ENCODE data around the gene GPN3. TPM values are rescaled to one million over a fixed set of nuclear protein-coding genes. Genes with fewer than 3 reads are reported as not detected.

GPN3 gene
- total RNA-seq, 1 donor from 2014 or later = 17.5 TPM

GRCh38 chr12:110403976-110404682 is 63.9 kb downstream of the GPN3 start:
- peak overlapping the region; percentile 100 for H3K27ac Mint-ChIP-seq (ENCODE audit: unreplicated experiment)
- no peak for TF ChIP-seq CTCF (IDR thresholded peaks at IDR 0.05; ENCODE audit: partially characterized antibody, unreplicated experiment)

GRCh38 chr12:110403146-110403975 is 64.7 kb downstream of the GPN3 start, which contains the start of gene ANAPC7:
ANAPC7 (minus strand) TSS chr12:110403708; CDS start chr12:110403627, 81 bp downstream.
- H3K4me3 Mint-ChIP-seq (ENCODE audit: unreplicated experiment) = peak within 1 kb of the TSS; percentile 99
- no peaks in the 10 kb centered on the region for H3K4me1 Mint-ChIP-seq (ENCODE audit: low read depth, unreplicated experiment)
- H3K27me3 Mint-ChIP-seq (ENCODE audit: unreplicated experiment) = no peaks in the 10 kb centered on the region
- no peak for TF ChIP-seq CTCF (IDR thresholded peaks at IDR 0.05; ENCODE audit: partially characterized antibody, unreplicated experiment)
- H3K9me3 Mint-ChIP-seq (ENCODE audit: unreplicated experiment) = no peaks in the 10 kb centered on the region
- H3K36me3 Mint-ChIP-seq (ENCODE audit: unreplicated experiment) = no peaks in the 10 kb centered on the region
- H3K27ac Mint-ChIP-seq (ENCODE audit: unreplicated experiment) = peak within 1 kb of the TSS; percentile 100
- DNase-seq = peak; percentile 93

More at GRCh38 chr12:110403976-110404682, 63.9 kb downstream of the GPN3 start:
- DNase-seq = peak; percentile 77
- H3K36me3 Mint-ChIP-seq (ENCODE audit: unreplicated experiment) = no peaks in the 10 kb centered on the region
- peak overlapping the region; percentile 99 for H3K4me3 Mint-ChIP-seq (ENCODE audit: unreplicated experiment)
- no peaks in the 10 kb centered on the region for H3K27me3 Mint-ChIP-seq (ENCODE audit: unreplicated experiment)
- no peaks in the 10 kb centered on the region for H3K9me3 Mint-ChIP-seq (ENCODE audit: unreplicated experiment)
- no peaks in the 10 kb centered on the region for H3K4me1 Mint-ChIP-seq (ENCODE audit: low read depth, unreplicated experiment)

Other genes starting within 250 kb of the GPN3 start
- 269 TPM for gene ATP2A2, start 187.0 kb downstream of the GPN3 start, total RNA-seq (ENCODE audit: unreplicated experiment)
- 93.7 TPM for gene ANAPC7, start 64.5 kb downstream of the GPN3 start, total RNA-seq (ENCODE audit: unreplicated experiment)
- 190 TPM for gene ARPC3, start 17.9 kb downstream of the GPN3 start, total RNA-seq (ENCODE audit: unreplicated experiment)
- 21.7 TPM for gene FAM216A, start 588 bp upstream of the GPN3 start, total RNA-seq (ENCODE audit: unreplicated experiment)
- gene VPS29, start 33.9 kb upstream of the GPN3 start, total RNA-seq (ENCODE audit: unreplicated experiment) = 94.6 TPM
- 0.49 TPM for gene RAD9B, start 34.1 kb upstream of the GPN3 start, total RNA-seq (ENCODE audit: unreplicated experiment)
- 11.4 TPM for gene PPTC7, start 115.1 kb upstream of the GPN3 start, total RNA-seq (ENCODE audit: unreplicated experiment)
- 21.8 TPM for gene TCTN1, start 145.9 kb upstream of the GPN3 start, total RNA-seq (ENCODE audit: unreplicated experiment)
- 0.71 TPM for gene HVCN1, start 220.9 kb upstream of the GPN3 start, total RNA-seq (ENCODE audit: unreplicated experiment)